Neural progenitor cell (in vitro differentiated cells): ENCODE measurements around the gene DHCR24. TPM values are rescaled to one million over a fixed set of nuclear protein-coding genes. Genes with fewer than 3 reads are reported as not detected.

ENCODE experiments used
- DNase-seq: peaks from one replicate; pipeline ENCODE4 v3.0.0-alpha.2; 2016; ENCODE audit warnings: low spot score
- H2AFZ ChIP-seq: fragments of 200-600 bp; sonication (generic); replicated peaks from 2 replicates; pipeline ENCODE4 v1.6.1; 2016; ENCODE audit warnings: antibody characterized with exemption
- H3F3A ChIP-seq: fragments of 200-600 bp; sonication (generic); 2 replicates; pipeline ENCODE4 v1.6.1; 2016; ENCODE audit warnings: antibody characterized with exemption, low read depth
- H3K27ac ChIP-seq: fragments of 200-600 bp; sonication (generic); 2 replicates; pipeline ENCODE4 v1.5.1; 2016; ENCODE audit warnings: mild to moderate bottlenecking
- H3K27me3 ChIP-seq: fragments of 200-600 bp; sonication (generic); 2 replicates; pipeline ENCODE4 v1.6.1; 2016; ENCODE audit warnings: mild to moderate bottlenecking, moderate library complexity
- H3K36me3 ChIP-seq: fragments of 200-600 bp; sonication (generic); 2 replicates; pipeline ENCODE4 v1.5.1; 2016
- H3K4me1 ChIP-seq: fragments of 200-600 bp; sonication (generic); 2 replicates; pipeline ENCODE4 v1.6.1; 2016; ENCODE audit warnings: mixed run types
- H3K4me2 ChIP-seq: fragments of 200-600 bp; sonication (generic); 2 replicates; pipeline ENCODE4 v1.6.1; 2016
- H3K4me3 ChIP-seq: fragments of 200-600 bp; sonication (generic); 2 replicates; pipeline ENCODE4 v1.5.1; 2016
- H3K79me2 ChIP-seq: fragments of 200-600 bp; sonication (generic); 2 replicates; pipeline ENCODE4 v1.6.1; 2016; ENCODE audit warnings: low read depth
- H3K9ac ChIP-seq: fragments of 200-600 bp; sonication (generic); 2 replicates; pipeline ENCODE4 v1.6.1; 2016
- H3K9me3 ChIP-seq: fragments of 200-600 bp; sonication (generic); 2 replicates; pipeline ENCODE4 v1.5.1; 2016; ENCODE audit warnings: low read depth
- H4K20me1 ChIP-seq: fragments of 200-600 bp; sonication (generic); 2 replicates; pipeline ENCODE4 v1.6.1; 2016; ENCODE audit warnings: low read depth
- H3K27ac Mint-ChIP-seq: 3 replicates; pipeline ENCODE4 v1.8.0; 2021; ENCODE audit warnings: mixed read lengths
- H3K27me3 Mint-ChIP-seq: 2 replicates; pipeline ENCODE4 v1.8.0; 2022; ENCODE audit warnings: low read depth, mild to moderate bottlenecking, inconsistent platforms, moderate library complexity, mixed read lengths; ENCODE audit not compliant: insufficient read depth
- H3K36me3 Mint-ChIP-seq: 3 replicates; pipeline ENCODE4 v1.8.0; 2021; ENCODE audit warnings: mixed read lengths
- H3K4me1 Mint-ChIP-seq: 3 replicates; pipeline ENCODE4 v1.8.0; 2021; ENCODE audit warnings: mixed read lengths
- H3K4me3 Mint-ChIP-seq: 3 replicates; pipeline ENCODE4 v1.8.0; 2021; ENCODE audit warnings: mild to moderate bottlenecking, moderate library complexity, mixed read lengths
- H3K9me3 Mint-ChIP-seq: 3 replicates; pipeline ENCODE4 v1.8.0; 2020; ENCODE audit warnings: mixed read lengths
- CTCF ChIP-seq: fragments of 200-600 bp; sonication (generic); IDR thresholded peaks from 2 replicates; pipeline ENCODE4 v1.5.1; 2017; ENCODE audit warnings: antibody characterized with exemption, mild to moderate bottlenecking
- EZH2 ChIP-seq: fragments of 200-600 bp; sonication (generic); IDR thresholded peaks from 2 replicates; pipeline ENCODE4 v1.6.1; 2017; ENCODE audit warnings: antibody characterized with exemption, mild to moderate bottlenecking, moderate library complexity
- EZH2phosphoT487 ChIP-seq: fragments of 200-600 bp; sonication (generic); IDR thresholded peaks from 2 replicates; pipeline ENCODE4 v1.6.1; 2017; ENCODE audit warnings: antibody characterized with exemption
- total RNA-seq: library from RNA; depleted of rRNA; stranded (reverse); fragments of >200 nt; gene quantifications from 2 replicates; pipeline ENCODE4 v1.2.3, GENCODE V29; 2015; ENCODE audit warnings: low replicate concordance

The DHCR24 gene
- total RNA-seq, 1 donor from 2014 or later = 94.5 TPM

- H3K27me3 Mint-ChIP-seq = peaks cover 4% of the 10 kb centered on the region
- H3K27ac ChIP-seq = no peak overlapping the region
- H3K9me3 ChIP-seq = no peaks in the 10 kb centered on the region
- H4K20me1 ChIP-seq = no peaks in the 10 kb centered on the region
- DNase-seq = no peak
- no peak overlapping the region for H2AFZ ChIP-seq
- no peak for TF ChIP-seq CTCF
- no peak for TF ChIP-seq EZH2phosphoT487
- no peak for TF ChIP-seq EZH2
- H3F3A ChIP-seq = no peaks in the 10 kb centered on the region
- peak overlapping the region; percentile 28 for H3K4me3 Mint-ChIP-seq
- H3K4me1 Mint-ChIP-seq = peaks cover 4% of the 10 kb centered on the region
- H3K4me2 ChIP-seq = no peak overlapping the region
- no peaks in the 10 kb centered on the region for H3K4me1 ChIP-seq
- no peaks in the 10 kb centered on the region for H3K9me3 Mint-ChIP-seq
- no peaks in the 10 kb centered on the region for H3K79me2 ChIP-seq
- H3K4me3 ChIP-seq = no peak overlapping the region
- H3K36me3 ChIP-seq = no peaks in the 10 kb centered on the region
- no peak overlapping the region for H3K27ac Mint-ChIP-seq
- H3K27me3 ChIP-seq = peaks cover 27% of the 10 kb centered on the region
- no peaks in the 10 kb centered on the region for H3K36me3 Mint-ChIP-seq
- no peak overlapping the region for H3K9ac ChIP-seq
Measured at GRCh38 chr1:54804471-54805132, 82.4 kb downstream of the DHCR24 start.

GRCh38 chr1:54803761-54804470, 83.1 kb downstream of the DHCR24 start:
- no peaks in the 10 kb centered on the region for H3K36me3 ChIP-seq
- H3K27me3 ChIP-seq = peaks cover 27% of the 10 kb centered on the region
- no peak overlapping the region for H3K4me3 ChIP-seq
- H2AFZ ChIP-seq = no peak overlapping the region
- Mint-ChIP-seq H3K4me3 (peak overlapping the region; percentile 28), H3K4me1 (peaks cover 4% of the 10 kb centered on the region), H3K9me3 (no peaks in the 10 kb centered on the region), H3K27me3 (peaks cover 4% of the 10 kb centered on the region), H3K27ac (no peak overlapping the region), H3K36me3 (no peaks in the 10 kb centered on the region)
- DNase-seq = no peak
- no peaks in the 10 kb centered on the region for H3K79me2 ChIP-seq
- H3K4me2 ChIP-seq = no peak overlapping the region
- no peak overlapping the region for H3K27ac ChIP-seq
- H4K20me1 ChIP-seq = no peaks in the 10 kb centered on the region
- no peaks in the 10 kb centered on the region for H3K4me1 ChIP-seq
- no peaks in the 10 kb centered on the region for H3F3A ChIP-seq
- H3K9me3 ChIP-seq = no peaks in the 10 kb centered on the region
- TF ChIP-seq EZH2phosphoT487 (no peak), CTCF (no peak), EZH2 (no peak)
- H3K9ac ChIP-seq = no peak overlapping the region

GRCh38 chr1:54800899-54801759, 85.9 kb downstream of the DHCR24 start, which contains the start of gene TTC22:
TSS of gene TTC22 (minus strand) at chr1:54801323. CDS start at chr1:54801163, 160 bp downstream.
- Histone ChIP-seq H3F3A (no peaks in the 10 kb centered on the region), H3K9ac (no peak within 1 kb of the TSS), H3K4me1 (no peaks in the 10 kb centered on the region), H3K4me3 (peak within 1 kb of the TSS; percentile 18), H3K79me2 (no peaks in the 10 kb centered on the region), H3K9me3 (no peaks in the 10 kb centered on the region), H3K27ac (no peak within 1 kb of the TSS), H3K36me3 (no peaks in the 10 kb centered on the region), H4K20me1 (no peaks in the 10 kb centered on the region), H3K27me3 (peaks cover 27% of the 10 kb centered on the region), H2AFZ (no peak within 1 kb of the TSS), H3K4me2 (peak within 1 kb of the TSS; percentile 24)
- no peaks in the 10 kb centered on the region for H3K9me3 Mint-ChIP-seq
- H3K36me3 Mint-ChIP-seq = no peaks in the 10 kb centered on the region
- no peak within 1 kb of the TSS for H3K27ac Mint-ChIP-seq
- peak; percentile 39 for DNase-seq
- H3K4me1 Mint-ChIP-seq = peaks cover 4% of the 10 kb centered on the region
- TF ChIP-seq EZH2 = no peak
- TF ChIP-seq CTCF = peak; percentile 19
- TF ChIP-seq EZH2phosphoT487 = no peak
- peak within 1 kb of the TSS; percentile 33 for H3K4me3 Mint-ChIP-seq
- H3K27me3 Mint-ChIP-seq = peaks cover 3% of the 10 kb centered on the region
